HEK293 (cell line): ENCODE data around the gene HOXC5.
A peak's percentile ranks its signal among the peaks of the same experiment; 100 is the strongest.

Source experiments
- BCL11B ChIP-seq: fragments of 450-650 bp; formaldehyde crosslinking; IDR thresholded peaks from 2 replicates; pipeline ENCODE4 v1.5.1; 2016; ENCODE audit warnings: low read depth, missing biosample characterization, missing genetic modification characterization
- FEZF1 ChIP-seq: fragments of 450-650 bp; formaldehyde crosslinking; IDR thresholded peaks from 2 replicates; pipeline ENCODE4 v1.5.1; 2016; ENCODE audit warnings: missing biosample characterization, missing genetic modification characterization
- GLIS1 ChIP-seq: fragments of 450-650 bp; formaldehyde crosslinking; IDR thresholded peaks from 2 replicates; pipeline ENCODE4 v1.5.1; 2016; ENCODE audit warnings: missing biosample characterization, missing genetic modification characterization
- KLF1 ChIP-seq: fragments of 450-650 bp; formaldehyde crosslinking; IDR thresholded peaks from 2 replicates; pipeline ENCODE4 v1.5.1; 2016; ENCODE audit warnings: missing biosample characterization, missing genetic modification characterization
- OSR2 ChIP-seq: fragments of 450-650 bp; formaldehyde crosslinking; IDR thresholded peaks from 2 replicates; pipeline ENCODE4 v1.5.1; 2016; ENCODE audit warnings: missing biosample characterization, missing genetic modification characterization
- SP2 ChIP-seq: fragments of 450-650 bp; formaldehyde crosslinking; IDR thresholded peaks from 2 replicates; pipeline ENCODE4 v1.5.1; 2016; ENCODE audit warnings: missing biosample characterization, missing genetic modification characterization
- TCF7L2 ChIP-seq: IDR thresholded peaks from 2 replicates; pipeline ENCODE4 v1.6.1; 2011; ENCODE audit warnings: low read depth, mild to moderate bottlenecking, inconsistent platforms, low read length, moderate library complexity, borderline replicate concordance
- ZBTB20 ChIP-seq: fragments of 450-650 bp; formaldehyde crosslinking; IDR thresholded peaks from 2 replicates; pipeline ENCODE4 v1.5.1; 2016; ENCODE audit warnings: missing biosample characterization, missing genetic modification characterization
- ZBTB48 ChIP-seq: fragments of 450-650 bp; formaldehyde crosslinking; IDR thresholded peaks from 2 replicates; pipeline ENCODE4 v1.5.1; 2016; ENCODE audit warnings: missing biosample characterization, missing genetic modification characterization
- ZEB2 ChIP-seq: fragments of 450-650 bp; formaldehyde crosslinking; IDR thresholded peaks from 2 replicates; pipeline ENCODE4 v1.5.1; 2016; ENCODE audit warnings: missing biosample characterization, missing genetic modification characterization
- ZNF157 ChIP-seq: fragments of 450-650 bp; formaldehyde crosslinking; IDR thresholded peaks from 2 replicates; pipeline ENCODE4 v1.5.1; 2016; ENCODE audit warnings: missing biosample characterization, missing genetic modification characterization
- ZNF184 ChIP-seq: fragments of 450-650 bp; IDR thresholded peaks from 2 replicates; pipeline ENCODE4 v1.5.1; 2018; ENCODE audit warnings: missing biosample characterization, mild to moderate bottlenecking, missing genetic modification characterization
- ZNF280D ChIP-seq: fragments of 450-650 bp; formaldehyde crosslinking; IDR thresholded peaks from 2 replicates; pipeline ENCODE4 v1.5.1; 2016; ENCODE audit warnings: missing biosample characterization, missing genetic modification characterization
- ZNF48 ChIP-seq: fragments of 450-650 bp; formaldehyde crosslinking; IDR thresholded peaks from 2 replicates; pipeline ENCODE4 v1.5.1; 2016; ENCODE audit warnings: missing biosample characterization, missing genetic modification characterization
- ZNF510 ChIP-seq: fragments of 450-650 bp; formaldehyde crosslinking; IDR thresholded peaks from 2 replicates; pipeline ENCODE4 v1.5.1; 2018; ENCODE audit warnings: mild to moderate bottlenecking, missing genetic modification characterization, missing biosample characterization; ENCODE audit not compliant: insufficient replicate concordance
- ZNF514 ChIP-seq: fragments of 450-650 bp; formaldehyde crosslinking; IDR thresholded peaks from 2 replicates; pipeline ENCODE4 v1.5.1; 2016; ENCODE audit warnings: missing biosample characterization, missing genetic modification characterization
- ZNF580 ChIP-seq: fragments of 450-650 bp; formaldehyde crosslinking; IDR thresholded peaks from 2 replicates; pipeline ENCODE4 v1.5.1; 2016; ENCODE audit warnings: missing biosample characterization, missing genetic modification characterization
- ZNF639 ChIP-seq: fragments of 450-650 bp; formaldehyde crosslinking; IDR thresholded peaks from 2 replicates; pipeline ENCODE4 v1.5.1; 2016; ENCODE audit warnings: missing biosample characterization, missing genetic modification characterization
- ZNF664 ChIP-seq: fragments of 450-650 bp; formaldehyde crosslinking; IDR thresholded peaks from 2 replicates; pipeline ENCODE4 v1.5.1; 2016; ENCODE audit warnings: missing biosample characterization, missing genetic modification characterization
- ZSCAN16 ChIP-seq: fragments of 450-650 bp; formaldehyde crosslinking; IDR thresholded peaks from 2 replicates; pipeline ENCODE4 v1.5.1; 2016; ENCODE audit warnings: missing biosample characterization, missing genetic modification characterization
- TF ChIP-seq, protein P1 (sequence below): fragments of 450-650 bp; formaldehyde crosslinking; IDR thresholded peaks from 2 replicates; pipeline ENCODE4 v1.5.1; 2016; ENCODE audit warnings: missing biosample characterization, missing genetic modification characterization
- TF ChIP-seq, protein P2 (sequence below): fragments of 450-650 bp; formaldehyde crosslinking; conservative IDR thresholded peaks from 2 replicates; pipeline ENCODE4 v1.5.1; 2016; ENCODE audit warnings: low read depth, missing biosample characterization, missing genetic modification characterization
- TF ChIP-seq, protein P3 (sequence below): fragments of 450-650 bp; formaldehyde crosslinking; IDR thresholded peaks from 2 replicates; pipeline ENCODE4 v1.5.1; 2016; ENCODE audit warnings: missing biosample characterization, missing genetic modification characterization

HOXC5 gene

GRCh38 chr12:54051026-54051842, 18.4 kb downstream of the HOXC5 start (continued):
- TF ChIP-seq, protein P1, sequence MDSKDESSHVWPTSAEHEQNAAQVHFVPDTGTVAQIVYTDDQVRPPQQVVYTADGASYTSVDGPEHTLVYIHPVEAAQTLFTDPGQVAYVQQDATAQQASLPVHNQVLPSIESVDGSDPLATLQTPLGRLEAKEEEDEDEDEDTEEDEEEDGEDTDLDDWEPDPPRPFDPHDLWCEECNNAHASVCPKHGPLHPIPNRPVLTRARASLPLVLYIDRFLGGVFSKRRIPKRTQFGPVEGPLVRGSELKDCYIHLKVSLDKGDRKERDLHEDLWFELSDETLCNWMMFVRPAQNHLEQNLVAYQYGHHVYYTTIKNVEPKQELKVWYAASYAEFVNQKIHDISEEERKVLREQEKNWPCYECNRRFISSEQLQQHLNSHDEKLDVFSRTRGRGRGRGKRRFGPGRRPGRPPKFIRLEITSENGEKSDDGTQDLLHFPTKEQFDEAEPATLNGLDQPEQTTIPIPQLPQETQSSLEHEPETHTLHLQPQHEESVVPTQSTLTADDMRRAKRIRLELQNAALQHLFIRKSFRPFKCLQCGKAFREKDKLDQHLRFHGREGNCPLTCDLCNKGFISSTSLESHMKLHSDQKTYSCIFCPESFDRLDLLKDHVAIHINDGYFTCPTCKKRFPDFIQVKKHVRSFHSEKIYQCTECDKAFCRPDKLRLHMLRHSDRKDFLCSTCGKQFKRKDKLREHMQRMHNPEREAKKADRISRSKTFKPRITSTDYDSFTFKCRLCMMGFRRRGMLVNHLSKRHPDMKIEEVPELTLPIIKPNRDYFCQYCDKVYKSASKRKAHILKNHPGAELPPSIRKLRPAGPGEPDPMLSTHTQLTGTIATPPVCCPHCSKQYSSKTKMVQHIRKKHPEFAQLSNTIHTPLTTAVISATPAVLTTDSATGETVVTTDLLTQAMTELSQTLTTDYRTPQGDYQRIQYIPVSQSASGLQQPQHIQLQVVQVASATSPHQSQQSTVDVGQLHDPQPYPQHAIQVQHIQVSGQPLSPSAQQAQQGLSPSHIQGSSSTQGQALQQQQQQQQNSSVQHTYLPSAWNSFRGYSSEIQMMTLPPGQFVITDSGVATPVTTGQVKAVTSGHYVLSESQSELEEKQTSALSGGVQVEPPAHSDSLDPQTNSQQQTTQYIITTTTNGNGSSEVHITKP: peak; percentile 81
- no peak for TF ChIP-seq ZNF48 (tag by site-specific recombination)
- TF ChIP-seq ZNF664 (tag by site-specific recombination): no peak
- TF ChIP-seq ZNF157 (tag by site-specific recombination): no peak
- TF ChIP-seq, protein P2, sequence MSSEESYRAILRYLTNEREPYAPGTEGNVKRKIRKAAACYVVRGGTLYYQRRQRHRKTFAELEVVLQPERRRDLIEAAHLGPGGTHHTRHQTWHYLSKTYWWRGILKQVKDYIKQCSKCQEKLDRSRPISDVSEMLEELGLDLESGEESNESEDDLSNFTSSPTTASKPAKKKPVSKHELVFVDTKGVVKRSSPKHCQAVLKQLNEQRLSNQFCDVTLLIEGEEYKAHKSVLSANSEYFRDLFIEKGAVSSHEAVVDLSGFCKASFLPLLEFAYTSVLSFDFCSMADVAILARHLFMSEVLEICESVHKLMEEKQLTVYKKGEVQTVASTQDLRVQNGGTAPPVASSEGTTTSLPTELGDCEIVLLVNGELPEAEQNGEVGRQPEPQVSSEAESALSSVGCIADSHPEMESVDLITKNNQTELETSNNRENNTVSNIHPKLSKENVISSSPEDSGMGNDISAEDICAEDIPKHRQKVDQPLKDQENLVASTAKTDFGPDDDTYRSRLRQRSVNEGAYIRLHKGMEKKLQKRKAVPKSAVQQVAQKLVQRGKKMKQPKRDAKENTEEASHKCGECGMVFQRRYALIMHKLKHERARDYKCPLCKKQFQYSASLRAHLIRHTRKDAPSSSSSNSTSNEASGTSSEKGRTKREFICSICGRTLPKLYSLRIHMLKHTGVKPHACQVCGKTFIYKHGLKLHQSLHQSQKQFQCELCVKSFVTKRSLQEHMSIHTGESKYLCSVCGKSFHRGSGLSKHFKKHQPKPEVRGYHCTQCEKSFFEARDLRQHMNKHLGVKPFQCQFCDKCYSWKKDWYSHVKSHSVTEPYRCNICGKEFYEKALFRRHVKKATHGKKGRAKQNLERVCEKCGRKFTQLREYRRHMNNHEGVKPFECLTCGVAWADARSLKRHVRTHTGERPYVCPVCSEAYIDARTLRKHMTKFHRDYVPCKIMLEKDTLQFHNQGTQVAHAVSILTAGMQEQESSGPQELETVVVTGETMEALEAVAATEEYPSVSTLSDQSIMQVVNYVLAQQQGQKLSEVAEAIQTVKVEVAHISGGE (tag by site-specific recombination): peak; percentile 35; the same call in 1 of the 2 replicates
- no peak for TF ChIP-seq ZNF514 (tag by site-specific recombination)
- TF ChIP-seq KLF1 (tag by site-specific recombination): no peak
- TF ChIP-seq TCF7L2: no peak
- TF ChIP-seq ZNF510 (tag by site-specific recombination): no peak
- TF ChIP-seq, protein P3, sequence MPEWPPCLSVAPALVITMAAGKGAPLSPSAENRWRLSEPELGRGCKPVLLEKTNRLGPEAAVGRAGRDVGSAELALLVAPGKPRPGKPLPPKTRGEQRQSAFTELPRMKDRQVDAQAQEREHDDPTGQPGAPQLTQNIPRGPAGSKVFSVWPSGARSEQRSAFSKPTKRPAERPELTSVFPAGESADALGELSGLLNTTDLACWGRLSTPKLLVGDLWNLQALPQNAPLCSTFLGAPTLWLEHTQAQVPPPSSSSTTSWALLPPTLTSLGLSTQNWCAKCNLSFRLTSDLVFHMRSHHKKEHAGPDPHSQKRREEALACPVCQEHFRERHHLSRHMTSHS (tag by site-specific recombination): no peak
- TF ChIP-seq ZSCAN16: 0 out of 2 replicates have a peak, but pooled peaks have one; percentile 29
- peak; percentile 56 for TF ChIP-seq ZBTB48 (tag by site-specific recombination)
- TF ChIP-seq ZNF184: no peak
- TF ChIP-seq ZNF280D (tag by site-specific recombination): no peak
- peak; percentile 28 for TF ChIP-seq GLIS1 (tag by site-specific recombination)
- TF ChIP-seq ZNF580: 0 out of 2 replicates have a peak, but pooled peaks have one; percentile 14
- TF ChIP-seq FEZF1 (tag by site-specific recombination): no peak
- peak; percentile 43 for TF ChIP-seq ZBTB20 (tag by site-specific recombination)
- no peak for TF ChIP-seq ZNF639 (tag by site-specific recombination)
- peak; percentile 72 for TF ChIP-seq OSR2 (tag by site-specific recombination)
- TF ChIP-seq SP2 (tag by site-specific recombination): peak; percentile 75
- no peak for TF ChIP-seq BCL11B
- peak; percentile 84; the same call in 1 of the 2 replicates for TF ChIP-seq ZEB2
